Right ventricle myocardium superior (tissue), 1 donor: Measurements from ENCODE around the gene MYO1D. TPM values are rescaled to one million over a fixed set of nuclear protein-coding genes. Genes with fewer than 3 reads are reported as not detected.

Source experiments
- ATAC-seq: fragments of 200-7000 bp; cut with Tn5 transposase; one replicate; pipeline ENCODE4 v1.9.1; 2020; ENCODE audit warnings: mild to moderate bottlenecking; ENCODE audit not compliant: poor library complexity
- DNase-seq: peaks from one replicate; pipeline ENCODE4 v3.0.0-alpha.2; 2020
- intact Hi-C: fragments of 100-400 bp; cut with DNase I; formaldehyde crosslinking; loops from one replicate; pipeline ENCODE4 v1.11.2; 2022
- total RNA-seq: library from RNA; stranded (reverse); fragmentation: NEBNext Ultra II Directional; extraction: Animal tissue kit (Norgen Biotek cat#: 25700); gene quantifications from one replicate; pipeline ENCODE4 v1.2.1, GENCODE V29; 2021
- donor health status: DM: no; HTN: yes; CAD: no; lungs with severe emphysema.

MYO1D gene
- total RNA-seq, 1 donor from 2014 or later, result 3.8 TPM

GRCh38 chr17:32627239-32627996 is 249.5 kb downstream of the MYO1D start:
- intact Hi-C loops, result no loop called here
- no peak for DNase-seq
- no peak for ATAC-seq

GRCh38 chr17:32626379-32626791 is 250.5 kb downstream of the MYO1D start:
- intact Hi-C loops, result no loop called here
- no peak for DNase-seq
- ATAC-seq, result no peak

- no peak for DNase-seq
- intact Hi-C loops, result no loop called here
- ATAC-seq, result no peak
Measured at GRCh38 chr17:32625971-32626370, 251.0 kb downstream of the MYO1D start.

GRCh38 chr17:32623196-32623595 is 253.7 kb downstream of the MYO1D start:
- DNase-seq (no peak), ATAC-seq (no peak)
- intact Hi-C loops, result no loop called here

GRCh38 chr17:32622540-32622939 is 254.4 kb downstream of the MYO1D start:
- intact Hi-C loops, result no loop called here
- no peak for ATAC-seq
- DNase-seq, result no peak

GRCh38 chr17:32621612-32622312 is 255.2 kb downstream of the MYO1D start:
- intact Hi-C loops, result no loop called here
- no peak for ATAC-seq
- no peak for DNase-seq

GRCh38 chr17:32615326-32615725 is 261.6 kb downstream of the MYO1D start:
- intact Hi-C loops, result no loop called here
- no peak for DNase-seq
- no peak for ATAC-seq

- ATAC-seq, result no peak
- intact Hi-C loops, result no loop called here
Measured at GRCh38 chr17:32610943-32611342, 266.0 kb downstream of the MYO1D start.

GRCh38 chr17:32609884-32610650 is 266.9 kb downstream of the MYO1D start:
- ATAC-seq (no peak), DNase-seq (no peak)
- intact Hi-C loops, result loop anchor here (5.0 kb wide), 1 partner anchor 128 kb away; no protein-coding TSS in a partner anchor

More at GRCh38 chr17:32610943-32611342, 266.0 kb downstream of the MYO1D start:
- DNase-seq, result no peak

- ATAC-seq (peak; percentile 89), DNase-seq (peak; percentile 77)
- intact Hi-C loops, result loop anchor here (5.0 kb wide), 1 partner anchor 127 kb away; no protein-coding TSS in a partner anchor
Measured at GRCh38 chr17:32609085-32609484, 267.8 kb downstream of the MYO1D start.

- DNase-seq (no peak), ATAC-seq (no peak)
- intact Hi-C loops, result loop anchor here (5.0 kb wide), 1 partner anchor 126 kb away; no protein-coding TSS in a partner anchor
Measured at GRCh38 chr17:32608267-32608666, 268.7 kb downstream of the MYO1D start.

- ATAC-seq, result no peak
- intact Hi-C loops, result loop anchor here (5.0 kb wide), 1 partner anchor 123 kb away; no protein-coding TSS in a partner anchor
Measured at GRCh38 chr17:32604966-32605365, 272.0 kb downstream of the MYO1D start.

GRCh38 chr17:32602396-32602795 is 274.5 kb downstream of the MYO1D start:
- intact Hi-C loops, result no loop called here
- ATAC-seq (no peak), DNase-seq (no peak)

More at GRCh38 chr17:32604966-32605365, 272.0 kb downstream of the MYO1D start:
- DNase-seq, result no peak

- ATAC-seq, result no peak
- intact Hi-C loops, result no loop called here
Measured at GRCh38 chr17:32601866-32602265, 275.1 kb downstream of the MYO1D start.

GRCh38 chr17:32596628-32597027 is 280.3 kb downstream of the MYO1D start:
- DNase-seq, result no peak
- ATAC-seq, result no peak
- intact Hi-C loops, result no loop called here

More at GRCh38 chr17:32601866-32602265, 275.1 kb downstream of the MYO1D start:
- no peak for DNase-seq

GRCh38 chr17:32596206-32596605 is 280.7 kb downstream of the MYO1D start:
- ATAC-seq, result no peak
- intact Hi-C loops, result no loop called here
- no peak for DNase-seq

GRCh38 chr17:32593003-32593402 is 283.9 kb downstream of the MYO1D start:
- DNase-seq, result no peak
- intact Hi-C loops, result no loop called here
- no peak for ATAC-seq

GRCh38 chr17:32591405-32591804 is 285.5 kb downstream of the MYO1D start:
- ATAC-seq (no peak), DNase-seq (no peak)
- intact Hi-C loops, result no loop called here

- DNase-seq, result no peak
- intact Hi-C loops, result no loop called here
- no peak for ATAC-seq
Measured at GRCh38 chr17:32590974-32591373, 285.9 kb downstream of the MYO1D start.
